ENCODE results near the gene TBC1D22A. TPM values are rescaled to one million over a fixed set of nuclear protein-coding genes. Genes with fewer than 3 reads are reported as not detected.

The TBC1D22A gene
- polyA plus RNA-seq, 1 of the 3 experiments (the other 2 are of a cell fraction): 16.5 TPM

DNA sequence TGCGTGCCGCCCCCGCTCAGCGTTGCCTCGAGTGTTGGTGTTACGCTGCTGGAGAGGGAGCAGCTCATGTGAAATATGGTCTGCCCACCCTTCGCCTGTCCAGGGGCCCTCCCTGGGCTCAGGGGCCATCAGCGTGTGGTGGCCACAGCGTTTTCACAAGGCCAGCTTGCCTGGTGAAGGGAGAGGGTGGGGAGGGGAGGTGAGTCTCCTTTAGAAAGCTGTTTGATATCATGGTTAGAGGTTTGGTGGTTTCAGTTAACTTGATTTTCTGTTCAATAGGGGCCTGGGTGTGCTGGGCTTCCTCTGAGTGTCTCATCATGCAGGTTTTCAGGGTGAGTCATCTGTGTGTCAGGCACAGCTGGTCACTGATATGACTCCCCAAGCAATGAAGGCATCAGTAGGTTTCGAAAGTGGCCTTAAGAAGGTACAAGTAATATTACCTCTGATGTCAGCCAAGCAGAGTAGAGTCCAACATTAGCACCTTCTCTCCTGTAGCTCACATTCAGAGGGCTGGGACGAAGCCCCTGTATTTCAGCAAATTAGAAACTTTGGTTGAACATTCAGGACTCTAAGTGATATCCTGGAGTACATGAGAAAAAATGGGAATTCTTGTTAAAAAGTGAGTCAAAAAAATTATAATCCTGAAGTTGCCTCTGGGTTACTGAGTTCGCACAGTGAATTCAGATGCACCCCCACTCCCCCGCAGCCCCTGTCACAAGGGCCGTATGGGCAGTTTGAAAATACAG lies 172.5 kb downstream of the TBC1D22A start:
- Histone ChIP-seq H3K27me3 (ENCODE audit: insufficient read depth) (no peaks in the 10 kb centered on the region), H3K9me3 (no peaks in the 10 kb centered on the region), H4K20me1 (ENCODE audit: insufficient read depth) (peaks cover 6% of the 10 kb centered on the region; the same call in 1 of the 2 replicates), H3K4me1 (ENCODE audit: control insufficient read depth in 1 of 2, insufficient read depth in 2 of 2, low read depth in 1 of 2, low read length in 1 of 2) (peaks cover 9% of the 10 kb centered on the region in 2 experiments; a peak in 2 of 4 replicates), H3K4me3 (ENCODE audit: low read depth in 2 of 2, low read length in 1 of 2) (no peak overlapping the region), H3K27ac (ENCODE audit: low read depth in 2 of 2, low read length in 1 of 2) (peak overlapping the region; percentile 22 to 52; a peak in 3 of 4 replicates), H3K36me3 (replicated peaks in 1 of 2; ENCODE audit: control insufficient read depth in 1 of 2, insufficient read depth in 2 of 2, low read length in 1 of 2) (no peaks in the 10 kb centered on the region), H3K4me2 (peak overlapping the region; percentile 30; the same call in 1 of the 2 replicates), H3F3A (replicated peaks; ENCODE audit: insufficient read depth) (no peaks in the 10 kb centered on the region), H2AFZ (ENCODE audit: low read depth) (no peak overlapping the region), H3K9me2 (no peaks in the 10 kb centered on the region), H3K9ac (no peak overlapping the region), H3K79me2 (ENCODE audit: insufficient read depth) (no peaks in the 10 kb centered on the region)
- no peak for TF ChIP-seq RCOR1 (IDR thresholded peaks at IDR 0.05; ENCODE audit: low read length)
- peak in 1 of 2 experiments; percentile 50; a peak in 1 of 4 replicates for TF ChIP-seq EP300 (IDR thresholded peaks at IDR 0.05; ENCODE audit: borderline replicate concordance in 1 of 2, low read depth in 1 of 2, low read length in 1 of 2)
- TF ChIP-seq JUND (IDR thresholded peaks at IDR 0.05): peak; percentile 85
- no peak for TF ChIP-seq FOXM1 (IDR thresholded peaks at IDR 0.05; ENCODE audit: low read depth)
- peak; percentile 93 for TF ChIP-seq FOSL2 (IDR thresholded peaks at IDR 0.05; ENCODE audit: borderline replicate concordance, low read depth)
- TF ChIP-seq SIN3A (IDR thresholded peaks at IDR 0.05; ENCODE audit: borderline replicate concordance, low read depth, low read length): peak; percentile 65; the same call in 1 of the 2 replicates
- TF ChIP-seq, protein P1, sequence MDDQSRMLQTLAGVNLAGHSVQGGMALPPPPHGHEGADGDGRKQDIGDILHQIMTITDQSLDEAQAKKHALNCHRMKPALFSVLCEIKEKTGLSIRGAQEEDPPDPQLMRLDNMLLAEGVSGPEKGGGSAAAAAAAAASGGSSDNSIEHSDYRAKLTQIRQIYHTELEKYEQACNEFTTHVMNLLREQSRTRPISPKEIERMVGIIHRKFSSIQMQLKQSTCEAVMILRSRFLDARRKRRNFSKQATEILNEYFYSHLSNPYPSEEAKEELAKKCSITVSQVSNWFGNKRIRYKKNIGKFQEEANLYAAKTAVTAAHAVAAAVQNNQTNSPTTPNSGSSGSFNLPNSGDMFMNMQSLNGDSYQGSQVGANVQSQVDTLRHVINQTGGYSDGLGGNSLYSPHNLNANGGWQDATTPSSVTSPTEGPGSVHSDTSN (IDR thresholded peaks at IDR 0.05): peak; percentile 74
- TF ChIP-seq TCF12 (IDR thresholded peaks at IDR 0.05): peak; percentile 90
- TF ChIP-seq NFIC (IDR thresholded peaks at IDR 0.05; ENCODE audit: borderline replicate concordance): no peak
- 0 out of 2 replicates have a peak, but pooled peaks have one; percentile 11 for TF ChIP-seq TEAD4 (IDR thresholded peaks at IDR 0.05; ENCODE audit: borderline replicate concordance, insufficient read depth)
- TF ChIP-seq, protein P2, sequence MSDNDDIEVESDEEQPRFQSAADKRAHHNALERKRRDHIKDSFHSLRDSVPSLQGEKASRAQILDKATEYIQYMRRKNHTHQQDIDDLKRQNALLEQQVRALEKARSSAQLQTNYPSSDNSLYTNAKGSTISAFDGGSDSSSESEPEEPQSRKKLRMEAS (IDR thresholded peaks at IDR 0.05; ENCODE audit: low read depth): peak; percentile 50; the same call in 1 of the 2 replicates
- ChIA-PET POLR2A (no interaction called here), CTCF (no interaction called here)
- DNase-seq: no peak
- WGBS (ENCODE audit: low lambda C conversion rate): 65% methylated on average over 11 of the region's 14 CpGs

DNA sequence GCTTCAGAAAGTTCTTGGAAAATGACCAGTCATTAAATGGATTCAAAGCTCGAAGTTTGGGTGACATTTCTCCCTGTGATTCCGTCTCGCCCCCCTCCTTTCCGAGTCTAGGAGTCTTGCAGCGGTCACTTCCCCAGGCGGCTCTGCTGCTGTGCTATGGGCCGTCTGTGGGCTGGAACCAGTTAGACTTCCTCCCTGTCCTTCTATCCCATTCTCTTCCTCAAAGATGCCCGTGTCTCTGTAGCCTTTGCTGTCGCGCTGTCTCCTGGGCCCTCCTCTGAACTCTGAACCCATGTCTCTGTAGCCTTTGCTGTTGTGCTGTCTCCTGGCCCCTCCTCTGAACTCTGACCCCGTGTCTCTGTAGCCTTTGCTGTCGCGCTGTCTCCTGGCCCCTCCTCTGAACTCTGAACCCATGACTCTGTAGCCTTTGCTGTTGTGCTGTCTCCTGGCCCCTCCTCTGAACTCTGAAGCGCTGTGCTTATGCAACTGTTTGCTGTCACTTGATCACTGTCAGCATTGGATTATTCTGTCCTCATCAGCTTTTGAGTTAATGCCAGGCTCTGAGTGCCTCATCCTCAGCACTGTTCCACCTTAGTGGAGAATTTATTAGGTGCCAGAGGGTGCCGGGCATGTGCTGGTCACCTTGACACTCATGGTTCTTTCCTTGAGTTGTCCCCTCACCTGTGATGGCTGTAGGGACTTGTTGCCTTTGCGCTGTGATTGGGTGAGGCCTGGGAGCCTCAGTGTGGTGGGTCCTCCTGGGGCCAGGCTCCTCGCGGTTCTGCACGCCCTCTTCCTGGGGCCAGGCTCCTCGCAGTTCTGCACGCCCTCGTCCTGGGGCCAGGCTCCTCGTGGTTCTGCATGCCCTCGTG lies 173.3 kb downstream of the TBC1D22A start:
- Histone ChIP-seq H3K27ac (ENCODE audit: low read depth in 2 of 2, low read length in 1 of 2) (peak overlapping the region in 1 of 2 experiments; percentile 52; a peak in 1 of 4 replicates), H3K9ac (no peak overlapping the region), H3K4me1 (ENCODE audit: control insufficient read depth in 1 of 2, insufficient read depth in 2 of 2, low read depth in 1 of 2, low read length in 1 of 2) (peaks cover 9% of the 10 kb centered on the region in 2 experiments; a peak in 2 of 4 replicates), H3K27me3 (ENCODE audit: insufficient read depth) (no peaks in the 10 kb centered on the region), H4K20me1 (ENCODE audit: insufficient read depth) (peaks cover 6% of the 10 kb centered on the region; the same call in 1 of the 2 replicates), H3K36me3 (replicated peaks in 1 of 2; ENCODE audit: control insufficient read depth in 1 of 2, insufficient read depth in 2 of 2, low read length in 1 of 2) (no peaks in the 10 kb centered on the region), H3F3A (replicated peaks; ENCODE audit: insufficient read depth) (no peaks in the 10 kb centered on the region), H3K79me2 (ENCODE audit: insufficient read depth) (no peaks in the 10 kb centered on the region), H2AFZ (ENCODE audit: low read depth) (no peak overlapping the region), H3K4me3 (ENCODE audit: low read depth in 2 of 2, low read length in 1 of 2) (no peak overlapping the region), H3K9me2 (no peaks in the 10 kb centered on the region), H3K4me2 (no peak overlapping the region), H3K9me3 (no peaks in the 10 kb centered on the region)
- no peak for TF ChIP-seq EP300 (IDR thresholded peaks at IDR 0.05; ENCODE audit: borderline replicate concordance in 1 of 2, low read depth in 1 of 2, low read length in 1 of 2)
- no peak for TF ChIP-seq RXRA (IDR thresholded peaks at IDR 0.05; ENCODE audit: borderline replicate concordance, low read depth)
- TF ChIP-seq, protein P3, sequence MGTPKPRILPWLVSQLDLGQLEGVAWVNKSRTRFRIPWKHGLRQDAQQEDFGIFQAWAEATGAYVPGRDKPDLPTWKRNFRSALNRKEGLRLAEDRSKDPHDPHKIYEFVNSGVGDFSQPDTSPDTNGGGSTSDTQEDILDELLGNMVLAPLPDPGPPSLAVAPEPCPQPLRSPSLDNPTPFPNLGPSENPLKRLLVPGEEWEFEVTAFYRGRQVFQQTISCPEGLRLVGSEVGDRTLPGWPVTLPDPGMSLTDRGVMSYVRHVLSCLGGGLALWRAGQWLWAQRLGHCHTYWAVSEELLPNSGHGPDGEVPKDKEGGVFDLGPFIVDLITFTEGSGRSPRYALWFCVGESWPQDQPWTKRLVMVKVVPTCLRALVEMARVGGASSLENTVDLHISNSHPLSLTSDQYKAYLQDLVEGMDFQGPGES (IDR thresholded peaks at IDR 0.05; ENCODE audit: low read depth, low read length): no peak
- no peak for TF ChIP-seq SIN3A (IDR thresholded peaks at IDR 0.05; ENCODE audit: borderline replicate concordance, low read depth, low read length)
- no peak for TF ChIP-seq TEAD4 (IDR thresholded peaks at IDR 0.05; ENCODE audit: borderline replicate concordance, insufficient read depth)
- TF ChIP-seq, protein P4, sequence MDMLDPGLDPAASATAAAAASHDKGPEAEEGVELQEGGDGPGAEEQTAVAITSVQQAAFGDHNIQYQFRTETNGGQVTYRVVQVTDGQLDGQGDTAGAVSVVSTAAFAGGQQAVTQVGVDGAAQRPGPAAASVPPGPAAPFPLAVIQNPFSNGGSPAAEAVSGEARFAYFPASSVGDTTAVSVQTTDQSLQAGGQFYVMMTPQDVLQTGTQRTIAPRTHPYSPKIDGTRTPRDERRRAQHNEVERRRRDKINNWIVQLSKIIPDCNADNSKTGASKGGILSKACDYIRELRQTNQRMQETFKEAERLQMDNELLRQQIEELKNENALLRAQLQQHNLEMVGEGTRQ (IDR thresholded peaks at IDR 0.05; ENCODE audit: borderline replicate concordance, low read depth, low read length): no peak
- TF ChIP-seq, protein P1 (IDR thresholded peaks at IDR 0.05): no peak
- no peak for TF ChIP-seq GATA2 (CRISPR knock-in tag; IDR thresholded peaks at IDR 0.05)
- TF ChIP-seq, protein P5, sequence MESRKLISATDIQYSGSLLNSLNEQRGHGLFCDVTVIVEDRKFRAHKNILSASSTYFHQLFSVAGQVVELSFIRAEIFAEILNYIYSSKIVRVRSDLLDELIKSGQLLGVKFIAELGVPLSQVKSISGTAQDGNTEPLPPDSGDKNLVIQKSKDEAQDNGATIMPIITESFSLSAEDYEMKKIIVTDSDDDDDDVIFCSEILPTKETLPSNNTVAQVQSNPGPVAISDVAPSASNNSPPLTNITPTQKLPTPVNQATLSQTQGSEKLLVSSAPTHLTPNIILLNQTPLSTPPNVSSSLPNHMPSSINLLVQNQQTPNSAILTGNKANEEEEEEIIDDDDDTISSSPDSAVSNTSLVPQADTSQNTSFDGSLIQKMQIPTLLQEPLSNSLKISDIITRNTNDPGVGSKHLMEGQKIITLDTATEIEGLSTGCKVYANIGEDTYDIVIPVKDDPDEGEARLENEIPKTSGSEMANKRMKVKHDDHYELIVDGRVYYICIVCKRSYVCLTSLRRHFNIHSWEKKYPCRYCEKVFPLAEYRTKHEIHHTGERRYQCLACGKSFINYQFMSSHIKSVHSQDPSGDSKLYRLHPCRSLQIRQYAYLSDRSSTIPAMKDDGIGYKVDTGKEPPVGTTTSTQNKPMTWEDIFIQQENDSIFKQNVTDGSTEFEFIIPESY (IDR thresholded peaks at IDR 0.05; ENCODE audit: borderline replicate concordance, low read depth): no peak
- WGBS (ENCODE audit: low lambda C conversion rate): 94% methylated on average over 24 of the region's 24 CpGs
- ChIA-PET CTCF (no interaction called here), POLR2A (no interaction called here)
- DNase-seq: no peak
